GM18526 (cell line): ENCODE measurements around the gene GP9.

Experiments
- POLR2A ChIP-seq: IDR thresholded peaks from 3 replicates; pipeline ENCODE4 v1.6.1; 2011; ENCODE audit not compliant: insufficient read length; ENCODE audit errors: extremely low read depth

GP9 gene

GRCh38 chr3:129082026-129082425 is 21.4 kb downstream of the GP9 start:
- TF ChIP-seq POLR2A: no peak

GRCh38 chr3:129084501-129084900 is 23.9 kb downstream of the GP9 start:
- TF ChIP-seq POLR2A: no peak

GRCh38 chr3:129085165-129085715 is 24.7 kb downstream of the GP9 start:
- TF ChIP-seq POLR2A: no peak

GRCh38 chr3:129085818-129086217 is 25.2 kb downstream of the GP9 start:
- TF ChIP-seq POLR2A: no peak

- no peak for TF ChIP-seq POLR2A
Measured at GRCh38 chr3:129087138-129087702, 26.6 kb downstream of the GP9 start.

- no peak for TF ChIP-seq POLR2A
Measured at GRCh38 chr3:129095285-129095684, 34.7 kb downstream of the GP9 start.

- TF ChIP-seq POLR2A: no peak
Measured at GRCh38 chr3:129100274-129100673, 39.7 kb downstream of the GP9 start.

- no peak for TF ChIP-seq POLR2A
Measured at GRCh38 chr3:129101370-129102138, 41.0 kb downstream of the GP9 start.

GRCh38 chr3:129103296-129103695 is 42.7 kb downstream of the GP9 start:
- TF ChIP-seq POLR2A: no peak

- TF ChIP-seq POLR2A: no peak
Measured at GRCh38 chr3:129104051-129104450, 43.5 kb downstream of the GP9 start.

GRCh38 chr3:129104498-129105079 is 44.0 kb downstream of the GP9 start:
- TF ChIP-seq POLR2A: no peak

- no peak for TF ChIP-seq POLR2A
Measured at GRCh38 chr3:129105862-129106261, 45.3 kb downstream of the GP9 start.

GRCh38 chr3:129106320-129106719 is 45.7 kb downstream of the GP9 start:
- TF ChIP-seq POLR2A: no peak

- no peak for TF ChIP-seq POLR2A
Measured at GRCh38 chr3:129106866-129107565, 46.4 kb downstream of the GP9 start.

GRCh38 chr3:129107793-129108192 is 47.2 kb downstream of the GP9 start:
- TF ChIP-seq POLR2A: no peak
